HG03575 (cell line): ENCODE measurements around the gene TLE4.
"Not testable (repeated sequence)": the region's sequence is repeated elsewhere in the genome, so short reads cannot be mapped to it uniquely, and the experiment has no call there.

Experiments used
- ATAC-seq: cut with Tn5 transposase; IDR thresholded peaks from one replicate; pipeline ENCODE4 v1.9.1; 2021; ENCODE audit not compliant: unreplicated experiment, insufficient number of reproducible peaks, low FRiP score; ENCODE audit errors: extremely low read depth

Gene TLE4

DNA sequence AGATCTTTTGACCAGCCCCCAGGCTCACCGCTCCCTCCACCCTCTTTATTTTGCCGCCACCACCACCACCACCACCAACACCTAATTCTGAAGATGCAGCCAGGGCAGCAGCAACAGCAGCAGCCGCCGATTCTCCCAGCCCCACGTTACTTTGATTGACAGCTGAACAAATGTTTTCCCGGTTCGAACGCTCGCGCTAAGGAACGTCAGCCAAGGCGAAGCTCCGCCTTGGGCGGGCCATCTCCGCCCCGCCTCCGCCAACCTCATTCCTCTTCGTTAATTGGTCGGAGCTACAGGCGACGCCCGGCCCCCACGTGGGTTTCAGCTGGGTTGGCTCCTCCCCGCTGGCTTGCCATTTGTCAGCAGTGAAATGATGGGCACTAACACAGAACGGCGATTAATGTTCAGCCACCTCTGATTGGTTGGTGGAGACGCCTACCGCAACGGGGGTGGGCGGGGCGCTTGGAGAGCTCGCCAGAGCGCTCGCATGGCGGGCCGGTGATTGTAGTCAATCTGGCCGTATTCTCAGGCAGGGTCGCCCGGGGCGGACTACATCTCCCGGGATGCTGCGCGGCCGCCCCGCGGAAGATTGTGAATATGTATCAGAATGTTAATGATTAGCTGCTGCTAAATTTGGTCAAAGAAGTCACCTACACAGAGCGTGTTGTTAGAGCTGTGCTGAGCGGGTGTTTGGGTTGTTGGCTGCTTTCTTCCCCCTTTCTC is at the start of gene TLE4:
Gene TLE4, plus strand, starts transcription at position 657 of the 723 bp plus-strand sequence. CDS start 826 bp downstream, outside the sequence.
- peak; percentile 84 for ATAC-seq

DNA sequence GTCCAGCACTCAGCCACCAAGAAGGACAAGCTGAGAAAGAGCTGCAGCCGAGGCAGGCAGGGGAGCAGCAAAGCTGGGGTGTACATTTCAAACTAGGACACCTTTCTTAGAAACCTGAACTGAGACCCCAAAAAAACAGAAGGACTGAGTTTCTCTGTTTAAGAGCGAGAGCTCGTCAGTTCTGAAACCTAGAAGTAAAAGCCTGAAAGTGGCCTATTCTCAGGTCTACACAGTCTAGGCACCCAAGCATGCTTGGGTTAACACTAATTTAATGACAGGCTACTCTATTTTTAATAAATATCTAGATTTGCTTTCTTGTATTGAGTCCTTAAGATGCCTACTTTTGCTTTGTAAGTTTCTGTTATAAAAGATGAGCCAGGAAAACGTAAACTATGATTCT is 49.0 kb upstream of the TLE4 start:
- no peak for ATAC-seq

GRCh38 chr9:79524266-79524665 is 47.5 kb upstream of the TLE4 start:
- no peak for ATAC-seq

DNA sequence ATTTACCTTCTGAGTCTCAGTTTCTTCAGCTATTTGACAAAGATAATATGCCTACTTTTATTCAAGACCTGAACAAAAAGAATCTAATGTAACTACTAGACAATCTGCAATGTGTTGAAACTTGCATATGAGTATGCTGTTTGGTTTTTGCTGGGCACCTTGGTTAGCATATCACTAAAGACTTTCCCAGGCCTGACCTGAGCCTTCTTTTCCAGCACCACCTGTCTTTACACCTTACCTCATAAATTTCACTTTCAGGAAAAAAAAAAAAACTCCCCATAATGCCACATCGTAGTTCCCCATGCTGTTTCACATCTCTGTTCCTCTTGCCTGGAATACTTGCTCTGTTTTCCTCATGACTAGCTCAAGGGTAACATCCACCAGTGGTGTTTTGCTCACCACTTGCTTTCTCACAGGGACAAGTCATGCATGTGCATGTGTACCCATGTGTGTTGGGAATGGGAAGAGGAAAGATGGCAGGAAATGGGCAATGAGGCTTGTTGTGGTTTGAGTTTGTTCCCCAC is 45.6 kb upstream of the TLE4 start:
- ATAC-seq: no peak

DNA sequence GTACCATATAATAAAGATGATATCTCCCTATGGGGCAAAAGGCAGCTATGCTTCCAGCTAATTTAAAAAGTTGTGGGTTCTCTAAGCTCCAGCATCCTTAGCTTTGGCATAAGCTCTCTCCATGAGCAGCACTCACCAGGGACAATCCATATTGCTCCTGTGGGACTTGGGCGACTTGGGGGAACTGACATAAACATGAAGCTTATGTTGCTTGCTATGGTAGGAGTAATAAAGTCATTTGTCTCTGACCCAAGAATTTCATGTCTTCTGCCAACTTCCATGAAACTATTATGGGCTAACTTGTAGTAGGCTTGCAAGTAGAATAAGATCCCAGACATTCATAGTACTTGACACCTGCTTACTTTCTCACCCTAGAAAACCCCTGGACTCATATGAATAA is 36.2 kb upstream of the TLE4 start:
- ATAC-seq: no peak

DNA sequence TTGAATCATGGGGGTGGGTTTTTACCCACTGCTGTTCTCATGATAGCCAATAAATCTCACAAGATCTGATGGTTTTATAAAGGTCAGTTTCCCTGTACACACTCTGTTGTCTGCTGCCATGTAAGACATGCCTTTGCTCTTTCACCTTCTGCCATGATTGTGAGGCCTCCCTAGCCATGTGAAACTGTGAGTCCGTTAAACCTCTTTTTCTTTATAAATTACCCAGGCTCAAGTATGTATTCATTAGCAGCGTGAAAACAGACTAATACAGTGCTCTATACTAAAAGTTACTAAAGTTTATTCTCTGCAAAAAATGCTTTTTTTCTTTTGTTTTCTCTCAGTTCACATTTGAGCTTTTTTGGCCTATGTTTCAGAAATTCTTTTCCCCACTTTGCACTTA is 33.9 kb upstream of the TLE4 start:
- no peak for ATAC-seq

DNA sequence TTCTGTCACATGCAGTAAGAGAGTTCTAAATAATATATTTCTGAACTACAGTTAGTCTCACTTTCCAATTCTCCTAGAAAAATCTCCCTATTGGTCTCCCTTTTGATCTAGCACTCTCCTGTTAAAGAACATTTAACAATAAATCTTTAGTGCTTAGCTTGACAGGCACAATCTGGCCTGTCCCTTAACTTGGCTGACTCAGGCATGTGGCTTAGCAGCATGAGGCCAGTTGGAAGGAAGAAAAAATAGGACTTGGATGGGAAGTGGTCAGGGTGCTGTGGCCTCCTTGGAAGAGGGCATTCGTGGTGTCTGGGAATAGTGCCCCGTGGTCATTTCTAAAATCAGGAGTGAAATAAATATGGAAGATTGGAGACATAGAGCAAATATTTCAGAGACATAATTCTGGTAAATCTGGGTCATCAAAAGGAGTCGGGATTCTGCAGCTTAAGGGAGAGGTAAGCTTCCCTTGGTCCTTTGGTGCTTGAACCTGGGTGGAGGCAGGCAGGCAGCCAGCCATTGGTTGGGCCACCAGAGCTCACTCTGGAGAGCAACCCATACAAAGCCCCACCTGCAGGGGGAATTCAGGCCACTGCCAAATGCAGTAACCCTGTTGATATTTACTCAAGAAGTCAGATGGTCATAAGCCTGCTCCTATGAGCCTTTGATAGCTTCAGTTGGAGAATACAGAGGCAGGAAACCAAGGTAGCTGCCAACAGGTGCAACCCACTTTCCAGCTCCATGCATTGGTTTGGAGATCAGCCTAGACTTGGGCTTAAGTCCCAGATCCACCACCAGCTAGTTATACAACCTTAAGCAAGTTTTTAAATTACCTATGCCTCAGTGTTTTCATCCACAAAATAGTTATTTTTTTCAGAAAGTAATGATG is 28.8 kb upstream of the TLE4 start:
- no peak for ATAC-seq

DNA sequence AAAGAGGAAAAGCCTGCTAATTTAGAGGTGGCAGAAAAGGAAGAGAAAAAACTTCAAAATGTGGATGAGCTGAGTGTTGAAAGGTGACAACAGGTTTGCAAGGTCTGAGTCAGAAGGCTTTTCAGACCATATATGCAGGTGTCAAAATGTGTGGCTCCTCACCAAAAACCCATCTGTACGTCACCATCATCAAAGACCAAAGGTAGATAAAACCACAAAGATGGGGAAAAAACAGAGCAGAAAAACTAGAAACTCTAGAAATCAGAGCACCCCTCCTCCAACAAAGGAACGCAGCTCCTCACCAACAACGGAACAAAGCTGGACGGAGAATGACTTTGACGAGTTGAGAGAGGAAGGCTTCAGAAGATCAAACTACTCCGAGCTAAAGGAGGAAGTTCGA is 27.4 kb upstream of the TLE4 start:
- ATAC-seq: not testable (repeated sequence)

- ATAC-seq: no peak
Measured at GRCh38 chr9:79551586-79551985, 20.2 kb upstream of the TLE4 start.

- no peak for ATAC-seq
Measured at GRCh38 chr9:79551994-79552393, 19.8 kb upstream of the TLE4 start.

- ATAC-seq: no peak
Measured at GRCh38 chr9:79555474-79556089, 16.2 kb upstream of the TLE4 start.

DNA sequence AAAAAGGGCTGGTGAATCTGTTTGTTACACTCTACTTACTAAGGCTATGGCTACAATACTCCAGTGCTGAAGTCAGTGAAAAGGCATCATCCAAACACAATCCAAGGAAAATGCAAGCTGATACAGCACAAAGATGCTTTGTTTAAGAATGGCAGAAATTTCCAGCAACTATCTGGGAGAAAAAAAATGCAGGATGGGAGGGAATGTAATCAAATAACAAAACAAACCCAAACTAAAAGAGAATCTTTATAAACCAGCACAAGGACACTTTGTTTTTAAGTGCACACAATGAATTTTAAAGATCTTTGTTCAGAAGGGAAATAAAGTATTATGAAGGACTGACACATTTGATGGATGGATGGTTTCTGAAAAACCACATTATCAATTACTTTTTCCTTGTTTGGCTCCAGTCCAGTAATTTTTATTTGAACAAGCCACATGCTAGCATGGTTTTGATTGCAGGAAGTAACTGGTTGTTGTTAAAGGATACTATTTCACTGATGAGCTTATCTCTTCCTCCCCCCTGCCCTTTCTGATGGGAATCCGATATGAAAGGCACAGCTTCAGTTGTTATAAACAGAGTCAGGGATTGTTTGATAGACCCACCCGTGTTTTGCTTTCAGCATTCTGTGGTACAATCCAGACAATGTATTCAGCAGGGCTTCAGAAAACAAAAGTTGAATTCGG is 12.1 kb upstream of the TLE4 start:
- no peak for ATAC-seq

GRCh38 chr9:79562749-79563386 is 8.9 kb upstream of the TLE4 start:
- no peak for ATAC-seq

- no peak for ATAC-seq
Measured at GRCh38 chr9:79564105-79564504, 7.7 kb upstream of the TLE4 start.

DNA sequence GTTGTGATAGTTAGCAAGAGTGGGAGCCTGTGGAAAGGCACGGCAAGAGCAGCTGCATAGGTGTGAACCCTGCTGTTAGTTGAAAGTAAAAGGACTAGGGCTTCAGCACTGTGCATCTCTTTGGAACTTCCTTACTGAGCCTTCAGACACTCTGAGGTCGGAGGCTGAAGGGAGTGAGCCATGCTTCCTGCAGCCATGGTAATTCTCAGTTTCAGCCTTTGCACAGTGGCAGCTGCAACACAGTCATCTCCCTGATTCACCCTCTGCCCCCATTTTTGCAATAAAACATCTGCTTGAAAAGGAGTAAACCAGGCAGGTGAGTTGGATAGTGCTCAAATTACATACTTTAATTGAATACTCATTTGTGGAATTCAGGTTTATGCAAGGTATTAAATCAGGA is 6.5 kb upstream of the TLE4 start:
- peak; percentile 88 for ATAC-seq

DNA sequence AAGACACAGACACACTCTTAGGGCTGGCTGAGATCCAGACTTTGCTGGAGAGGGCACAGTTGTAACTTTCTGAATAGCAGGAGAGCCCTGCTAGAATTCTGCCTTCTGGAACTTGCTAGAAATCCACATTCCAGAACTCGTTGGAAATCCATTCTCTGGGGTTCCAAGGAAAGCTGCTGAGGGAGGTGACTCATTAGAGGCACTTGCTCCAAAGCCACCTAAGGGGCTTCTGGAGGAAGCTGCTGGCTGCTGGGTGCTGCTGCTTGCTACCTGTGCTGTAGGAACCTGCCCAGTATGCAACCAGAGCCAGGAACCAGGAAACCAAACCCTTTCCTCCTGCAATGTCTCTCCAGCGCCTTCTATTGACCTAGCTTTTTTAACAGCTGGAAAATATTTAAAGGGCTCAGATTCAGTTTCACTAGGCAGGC is 4.1 kb upstream of the TLE4 start:
- ATAC-seq: no peak

GRCh38 chr9:79568337-79569101 is 3.2 kb upstream of the TLE4 start:
- ATAC-seq: no peak
